ENCODE data around the gene LMBR1.
A peak's percentile ranks its signal among the peaks of the same experiment; 100 is the strongest.
"Not testable (repeated sequence)": the region's sequence is repeated elsewhere in the genome, so short reads cannot be mapped to it uniquely, and the experiment has no call there.

LMBR1 gene

DNA sequence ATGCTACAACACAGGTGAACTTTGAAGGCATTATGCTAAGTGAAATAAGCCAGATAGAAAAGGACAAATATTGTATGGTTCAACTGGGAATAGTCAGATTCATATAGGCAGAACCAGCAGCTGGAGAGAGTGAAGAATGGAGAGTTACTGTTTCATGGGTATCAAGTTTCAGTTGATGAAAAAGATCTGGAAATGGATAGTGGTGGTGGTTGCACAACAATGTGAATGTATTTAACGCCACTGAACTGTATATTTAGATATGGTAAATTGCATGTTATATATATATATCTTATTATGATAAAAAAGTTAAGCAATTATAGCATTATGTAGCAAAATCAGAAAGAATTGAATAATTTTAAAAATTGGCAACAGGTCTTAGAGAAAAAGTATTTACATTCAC lies 3.9 kb downstream of the LMBR1 start:
- Mint-ChIP-seq H3K27ac (peak overlapping the region in 1 of 2 donors; percentile 74), H3K9me3 (no peaks in the 10 kb centered on the region), H3K27me3 (no peaks in the 10 kb centered on the region), H3K4me3 (no peak overlapping the region), H3K4me1 (peaks cover 41% of the 10 kb centered on the region)
- ATAC-seq (no peak), DNase-seq (no peak)

DNA sequence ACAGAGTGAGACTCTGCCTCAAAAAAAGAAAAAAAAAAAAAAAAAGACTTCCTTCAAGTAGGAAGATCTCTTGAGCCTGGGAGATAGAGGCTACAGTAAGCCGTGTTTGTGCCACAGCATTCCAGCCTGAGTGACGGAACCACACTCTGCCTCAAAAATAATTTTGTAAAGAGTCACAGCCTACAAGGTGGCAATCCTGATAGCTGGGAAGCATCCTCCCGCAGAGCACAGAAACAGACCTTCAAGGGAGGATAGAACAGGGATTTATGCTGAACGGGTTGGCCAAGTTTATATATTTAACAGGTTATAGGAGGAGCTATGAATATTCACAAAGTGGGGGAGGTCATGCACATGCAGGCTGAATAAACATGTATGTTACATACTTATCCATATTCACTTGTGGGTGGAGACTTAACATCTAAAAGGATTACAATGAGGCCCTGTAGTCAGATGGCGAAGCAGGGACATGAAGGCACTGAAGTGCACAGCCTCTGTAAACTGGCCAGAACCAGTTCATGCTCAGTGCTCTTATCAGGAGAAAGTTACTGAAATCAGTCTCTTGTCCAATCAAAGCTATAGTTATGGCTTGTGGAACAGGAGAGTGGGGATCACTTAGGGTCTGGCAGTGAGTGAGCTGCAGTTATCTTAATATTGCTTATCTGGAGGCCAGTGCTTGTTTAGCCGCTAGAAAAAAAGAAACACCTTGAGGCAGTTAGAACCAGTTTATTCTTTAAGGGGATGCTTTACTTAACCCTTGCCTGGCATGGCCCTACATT lies 6.8 kb downstream of the LMBR1 start:
- no peaks in the 10 kb centered on the region for H3K9me3 Mint-ChIP-seq
- H3K4me3 Mint-ChIP-seq = no peak overlapping the region
- no peak for ATAC-seq
- no peak for DNase-seq
- peak overlapping the region in 1 of 2 donors; percentile 34 for H3K27ac Mint-ChIP-seq
- H3K4me1 Mint-ChIP-seq = peaks cover 54% of the 10 kb centered on the region
- no peaks in the 10 kb centered on the region for H3K27me3 Mint-ChIP-seq

GRCh38 chr7:156881679-156882078 lies 11.3 kb downstream of the LMBR1 start:
- Mint-ChIP-seq H3K4me1 (peaks cover 57% of the 10 kb centered on the region), H3K4me3 (no peak overlapping the region), H3K9me3 (peaks cover 22 to 29% of the 10 kb centered on the region in 2 donors), H3K27me3 (no peaks in the 10 kb centered on the region), H3K27ac (no peak overlapping the region)
- ATAC-seq (no peak), DNase-seq (no peak)

- peaks cover 51% of the 10 kb centered on the region for H3K4me1 Mint-ChIP-seq
Observed at GRCh38 chr7:156875766-156876165, 17.2 kb downstream of the LMBR1 start.

DNA sequence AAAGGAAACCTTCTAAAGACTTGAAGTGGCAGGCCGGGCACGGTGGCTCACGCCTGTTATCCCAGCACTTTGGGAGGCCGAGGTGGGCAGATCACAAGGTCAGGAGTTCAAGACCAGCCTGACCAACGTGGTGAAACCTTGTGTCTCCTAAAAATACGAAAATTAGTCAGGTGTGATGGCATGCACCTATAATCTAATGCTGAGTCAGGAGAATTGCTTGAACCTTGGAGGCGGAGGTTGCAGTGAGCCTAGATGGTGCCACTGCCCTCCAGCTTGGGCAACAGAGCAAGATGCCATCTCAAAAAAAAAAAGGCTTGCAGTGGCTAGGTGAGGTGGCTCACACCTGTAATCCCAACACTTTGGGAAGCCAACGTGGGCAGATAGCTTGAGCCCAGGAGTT lies 24.6 kb downstream of the LMBR1 start:
- not testable (repeated sequence) for H3K4me3 Mint-ChIP-seq
- H3K4me1 Mint-ChIP-seq = peaks cover 41% of the 10 kb centered on the region

More at GRCh38 chr7:156875766-156876165, 17.2 kb downstream of the LMBR1 start:
- H3K4me3 Mint-ChIP-seq = no peak overlapping the region
- H3K9me3 Mint-ChIP-seq = peaks cover 42 to 49% of the 10 kb centered on the region in 2 donors
- DNase-seq (no peak), ATAC-seq (no peak)
- H3K27me3 Mint-ChIP-seq = no peaks in the 10 kb centered on the region
- H3K27ac Mint-ChIP-seq = no peak overlapping the region

GRCh38 chr7:156865493-156865892 lies 27.5 kb downstream of the LMBR1 start:
- Mint-ChIP-seq H3K27me3 (no peaks in the 10 kb centered on the region), H3K9me3 (peaks cover 7 to 15% of the 10 kb centered on the region in 2 donors), H3K4me3 (no peak overlapping the region), H3K27ac (no peak overlapping the region), H3K4me1 (peaks cover 23% of the 10 kb centered on the region)
- no peak for DNase-seq
- no peak for ATAC-seq

More for the DNA sequence above, 24.6 kb downstream of the LMBR1 start:
- ATAC-seq, DNase-seq, H3K9me3 Mint-ChIP-seq, H3K27ac Mint-ChIP-seq, H3K27me3 Mint-ChIP-seq: not testable (repeated sequence)

DNA sequence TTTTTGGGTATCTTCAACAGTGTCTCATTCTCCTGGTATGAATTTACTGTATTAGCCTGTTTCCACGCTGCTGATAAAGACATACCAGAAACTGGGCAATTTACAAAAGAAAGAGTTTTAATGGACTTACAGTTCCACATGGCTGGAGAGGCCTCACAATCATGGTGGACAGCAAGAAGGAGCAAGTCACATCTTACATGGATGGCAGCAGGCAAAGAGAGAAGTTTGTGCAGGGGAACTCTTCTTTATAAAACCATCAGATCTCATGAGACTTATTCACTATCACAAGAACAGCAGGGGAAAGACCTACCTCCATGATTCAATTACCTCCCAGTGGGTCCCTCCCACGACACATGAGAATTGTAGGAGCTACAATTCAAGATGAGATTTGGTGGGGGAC lies 31.0 kb downstream of the LMBR1 start:
- peaks cover 11 to 37% of the 10 kb centered on the region in 2 donors for H3K9me3 Mint-ChIP-seq
- H3K27me3 Mint-ChIP-seq, DNase-seq, H3K4me3 Mint-ChIP-seq, ATAC-seq, H3K27ac Mint-ChIP-seq: not testable (repeated sequence)
- H3K4me1 Mint-ChIP-seq = peaks cover 20% of the 10 kb centered on the region

DNA sequence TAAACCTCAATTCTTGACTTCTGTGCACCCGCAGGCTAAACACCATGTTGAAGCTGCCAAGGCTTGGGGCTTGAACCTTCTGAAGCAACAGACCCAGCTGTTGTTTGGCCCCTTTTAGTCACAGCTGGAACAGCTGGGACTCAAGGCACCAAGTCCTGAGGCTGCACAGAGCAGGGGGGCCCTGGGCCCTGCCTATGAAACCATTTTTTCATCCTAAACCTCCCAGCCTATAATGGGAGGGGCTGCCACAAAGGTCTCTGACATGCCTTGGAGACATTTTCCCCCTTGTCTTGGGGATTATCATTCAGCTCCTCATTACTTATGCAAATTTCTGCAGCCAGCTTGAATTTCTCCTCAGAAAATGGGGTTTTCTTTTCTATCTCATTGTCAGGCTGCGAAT lies 31.8 kb downstream of the LMBR1 start:
- Mint-ChIP-seq H3K4me3 (no peak overlapping the region), H3K27ac (peak overlapping the region in 1 of 2 donors; percentile 88), H3K9me3 (peaks cover 17 to 43% of the 10 kb centered on the region in 2 donors), H3K27me3 (no peaks in the 10 kb centered on the region), H3K4me1 (peaks cover 14% of the 10 kb centered on the region)
- DNase-seq (no peak), ATAC-seq (no peak)

DNA sequence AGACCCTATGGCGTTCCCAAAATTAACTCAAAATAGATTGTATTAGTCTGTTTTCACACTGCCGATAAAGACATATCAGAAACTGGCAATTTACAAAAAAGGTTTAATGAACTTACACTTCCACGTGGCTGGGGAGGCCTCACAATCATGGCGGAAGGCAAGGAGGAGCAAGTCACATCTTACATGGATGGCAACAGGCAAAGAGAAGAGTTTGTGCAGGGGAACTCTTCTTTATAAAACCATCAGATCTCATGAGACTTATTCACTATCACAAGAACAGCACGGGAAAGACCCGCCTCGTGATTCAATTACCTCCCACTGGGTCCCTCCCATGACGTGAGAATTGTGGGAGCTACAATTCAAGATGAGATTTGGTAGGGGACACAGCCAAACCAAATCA lies 32.9 kb downstream of the LMBR1 start:
- peaks cover 23 to 49% of the 10 kb centered on the region in 2 donors for H3K9me3 Mint-ChIP-seq
- H3K27me3 Mint-ChIP-seq, H3K27ac Mint-ChIP-seq: not testable (repeated sequence)

GRCh38 chr7:156858523-156858922 lies 34.5 kb downstream of the LMBR1 start:
- peaks cover 31 to 61% of the 10 kb centered on the region in 2 donors for H3K9me3 Mint-ChIP-seq
- H3K4me1 Mint-ChIP-seq = peaks cover 10% of the 10 kb centered on the region
- DNase-seq = no peak
- no peak for ATAC-seq
- H3K27me3 Mint-ChIP-seq = no peaks in the 10 kb centered on the region
- no peak overlapping the region for H3K27ac Mint-ChIP-seq
- no peak overlapping the region for H3K4me3 Mint-ChIP-seq

More for the DNA sequence above, 32.9 kb downstream of the LMBR1 start:
- DNase-seq, ATAC-seq, H3K4me1 Mint-ChIP-seq, H3K4me3 Mint-ChIP-seq: not testable (repeated sequence)

DNA sequence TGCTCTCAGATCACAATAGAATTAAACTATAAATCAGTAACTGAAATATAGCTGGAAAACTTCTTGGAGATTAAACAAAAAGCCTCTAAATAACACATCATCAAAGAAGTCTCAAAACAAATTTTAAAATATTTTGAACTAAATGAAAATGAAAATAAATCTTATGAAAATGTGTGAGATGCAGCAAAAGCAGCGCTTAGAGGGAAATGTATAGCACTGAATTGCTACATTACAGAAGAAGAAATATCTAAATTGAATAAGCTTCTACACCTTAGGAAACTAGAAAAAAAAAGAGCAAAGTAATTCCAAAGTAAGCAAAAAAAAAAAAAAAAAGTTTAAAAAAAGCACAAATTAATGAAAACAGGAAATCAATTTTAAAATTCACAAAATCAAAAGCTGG lies 35.2 kb downstream of the LMBR1 start:
- Mint-ChIP-seq H3K9me3 (peaks cover 31 to 60% of the 10 kb centered on the region in 2 donors), H3K4me3 (no peak overlapping the region)
- ATAC-seq = no peak

DNA sequence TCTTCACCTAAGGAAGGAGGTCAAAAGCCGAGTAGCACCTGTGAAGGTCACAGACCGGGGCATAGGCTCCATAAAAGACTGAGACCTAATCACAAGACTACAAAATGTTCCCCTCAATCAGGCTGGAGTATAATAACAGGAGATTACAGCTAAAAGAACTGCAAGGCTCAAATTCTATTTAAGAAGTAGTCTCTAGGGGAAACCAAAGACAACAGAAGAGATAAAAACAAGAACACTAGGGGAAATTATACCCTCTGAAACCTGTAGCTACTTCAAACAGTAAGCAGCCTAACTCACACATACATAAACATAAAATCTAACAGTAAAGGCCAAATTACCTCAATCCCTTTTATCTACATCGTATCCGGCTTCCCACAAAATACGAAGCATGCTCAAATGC lies 38.3 kb downstream of the LMBR1 start:
- DNase-seq (no peak), ATAC-seq (no peak)
- Mint-ChIP-seq H3K4me1 (peaks cover 10% of the 10 kb centered on the region), H3K9me3 (peaks cover 24 to 37% of the 10 kb centered on the region in 2 donors), H3K27ac (no peak overlapping the region), H3K4me3 (no peak overlapping the region), H3K27me3 (no peaks in the 10 kb centered on the region)

More for the DNA sequence above, 35.2 kb downstream of the LMBR1 start:
- no peak for DNase-seq
- H3K27ac Mint-ChIP-seq = no peak overlapping the region
- H3K4me1 Mint-ChIP-seq = peaks cover 10% of the 10 kb centered on the region
- H3K27me3 Mint-ChIP-seq = no peaks in the 10 kb centered on the region

- peak overlapping the region in 1 of 2 donors; percentile 55 for H3K27ac Mint-ChIP-seq
- no peak overlapping the region for H3K4me3 Mint-ChIP-seq
- no peak for DNase-seq
- H3K4me1 Mint-ChIP-seq = peaks cover 25% of the 10 kb centered on the region
- H3K27me3 Mint-ChIP-seq = no peaks in the 10 kb centered on the region
- no peak for ATAC-seq
- H3K9me3 Mint-ChIP-seq = peaks cover 0 to under 1% of the 10 kb centered on the region in 2 donors
Observed at GRCh38 chr7:156848979-156849378, 44.0 kb downstream of the LMBR1 start.

DNA sequence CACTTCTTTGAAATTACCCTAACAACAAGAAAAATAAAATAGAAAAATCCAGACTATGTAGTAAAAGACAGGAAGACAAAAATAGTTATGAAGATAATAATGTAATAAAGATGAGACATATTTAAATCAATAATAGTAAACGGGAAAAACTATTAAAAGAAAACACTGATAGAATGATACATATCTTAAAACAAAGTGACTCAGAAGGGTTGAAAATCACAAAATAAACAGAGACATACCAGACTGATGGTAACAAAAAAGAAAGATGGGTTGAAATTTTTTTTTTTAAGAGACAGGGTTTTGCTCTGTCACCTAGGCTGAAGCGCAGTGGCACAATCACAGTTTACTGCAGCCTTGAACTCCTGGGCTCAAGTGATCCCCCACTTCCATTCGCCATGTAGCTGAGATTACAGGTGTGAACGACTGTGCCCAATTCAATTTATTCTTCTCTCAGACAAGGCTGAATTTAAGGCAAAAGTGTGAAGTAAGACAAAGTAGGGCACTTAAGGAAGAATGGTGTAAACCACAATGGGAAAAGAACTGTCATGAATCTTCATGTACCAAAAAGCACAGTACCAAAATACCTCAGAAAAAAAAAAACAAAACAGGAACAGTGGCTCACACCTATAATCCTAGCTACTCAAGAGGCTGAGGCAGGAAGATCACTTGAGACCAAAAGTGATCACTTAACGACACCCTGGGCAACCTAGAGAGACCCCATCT lies 47.4 kb downstream of the LMBR1 start:
- Mint-ChIP-seq H3K4me1 (peaks cover 25% of the 10 kb centered on the region), H3K27ac (no peak overlapping the region), H3K9me3 (no peaks in the 10 kb centered on the region), H3K4me3 (no peak overlapping the region), H3K27me3 (no peaks in the 10 kb centered on the region)
- ATAC-seq (no peak), DNase-seq (no peak)

GRCh38 chr7:156843582-156843981 lies 49.4 kb downstream of the LMBR1 start:
- not testable (repeated sequence) for DNase-seq, H3K9me3 Mint-ChIP-seq, H3K4me3 Mint-ChIP-seq, H3K27ac Mint-ChIP-seq, H3K27me3 Mint-ChIP-seq, ATAC-seq
- peaks cover 35% of the 10 kb centered on the region for H3K4me1 Mint-ChIP-seq

GRCh38 chr7:156843157-156843556 lies 49.8 kb downstream of the LMBR1 start:
- no peak for ATAC-seq
- no peaks in the 10 kb centered on the region for H3K27me3 Mint-ChIP-seq
- H3K4me3 Mint-ChIP-seq = no peak overlapping the region
- peaks cover 34% of the 10 kb centered on the region for H3K4me1 Mint-ChIP-seq
- no peaks in the 10 kb centered on the region for H3K9me3 Mint-ChIP-seq
- DNase-seq = no peak
- no peak overlapping the region for H3K27ac Mint-ChIP-seq

All from stimulated activated naive CD8-positive, alpha-beta T cell treated with anti-CD3 and anti-CD28 coated beads, Interleukin-15, amount 100 ng/mL, for 72 hours (primary cell).